Fibroblast of lung (primary cell): Measurements from ENCODE around the gene TICRR.

Experiments
- EZH2 ChIP-seq: IDR thresholded peaks from 2 replicates; pipeline ENCODE4 v1.5.1; 2012; ENCODE audit warnings: low read length, control low read depth, mild to moderate bottlenecking; ENCODE audit errors: missing control alignments
- TF ChIP-seq, protein P1 (sequence below), 2 donors: IDR thresholded peaks in 1 of 2; conservative IDR thresholded peaks in 1 of 2; 1 replicate in 1 of 2; 2 replicates in 1 of 2; pipeline ENCODE4 v1.5.1; 2011 to 2012; ENCODE audit warnings: low read length in 2 of 2, control low read depth in 1 of 2, inconsistent platforms in 1 of 2, low read depth in 1 of 2, mild to moderate bottlenecking in 1 of 2

DNA sequence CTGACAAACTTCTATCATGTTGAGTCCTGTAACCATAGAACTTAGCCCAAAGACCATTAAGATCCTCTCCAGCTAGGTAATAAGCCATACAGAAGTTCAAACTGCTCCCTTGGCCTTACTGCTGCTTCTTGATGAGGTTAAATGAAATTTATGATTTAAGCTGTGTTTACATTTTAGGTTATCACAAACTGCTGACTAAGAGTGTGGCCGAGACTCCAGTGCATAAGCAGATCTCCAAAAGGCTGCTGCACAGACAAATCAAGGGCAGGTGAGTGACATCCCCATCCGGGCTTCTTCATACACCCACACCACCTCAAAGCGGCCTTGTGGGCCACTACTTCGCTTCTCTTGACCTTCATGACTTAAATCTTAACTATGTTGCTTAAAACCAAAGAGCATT lies 41.0 kb downstream of the TICRR start:
- TF ChIP-seq, protein P1, sequence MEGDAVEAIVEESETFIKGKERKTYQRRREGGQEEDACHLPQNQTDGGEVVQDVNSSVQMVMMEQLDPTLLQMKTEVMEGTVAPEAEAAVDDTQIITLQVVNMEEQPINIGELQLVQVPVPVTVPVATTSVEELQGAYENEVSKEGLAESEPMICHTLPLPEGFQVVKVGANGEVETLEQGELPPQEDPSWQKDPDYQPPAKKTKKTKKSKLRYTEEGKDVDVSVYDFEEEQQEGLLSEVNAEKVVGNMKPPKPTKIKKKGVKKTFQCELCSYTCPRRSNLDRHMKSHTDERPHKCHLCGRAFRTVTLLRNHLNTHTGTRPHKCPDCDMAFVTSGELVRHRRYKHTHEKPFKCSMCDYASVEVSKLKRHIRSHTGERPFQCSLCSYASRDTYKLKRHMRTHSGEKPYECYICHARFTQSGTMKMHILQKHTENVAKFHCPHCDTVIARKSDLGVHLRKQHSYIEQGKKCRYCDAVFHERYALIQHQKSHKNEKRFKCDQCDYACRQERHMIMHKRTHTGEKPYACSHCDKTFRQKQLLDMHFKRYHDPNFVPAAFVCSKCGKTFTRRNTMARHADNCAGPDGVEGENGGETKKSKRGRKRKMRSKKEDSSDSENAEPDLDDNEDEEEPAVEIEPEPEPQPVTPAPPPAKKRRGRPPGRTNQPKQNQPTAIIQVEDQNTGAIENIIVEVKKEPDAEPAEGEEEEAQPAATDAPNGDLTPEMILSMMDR (conservative IDR thresholded peaks at IDR 0.05 in 1 of 2, IDR thresholded peaks at IDR 0.05 in 1 of 2; ENCODE audit: low read depth in 1 of 2, low read length in 2 of 2), result no peak
- TF ChIP-seq EZH2, result no peak
